ENCODE results near the gene DUSP9.

DUSP9 gene

DNA sequence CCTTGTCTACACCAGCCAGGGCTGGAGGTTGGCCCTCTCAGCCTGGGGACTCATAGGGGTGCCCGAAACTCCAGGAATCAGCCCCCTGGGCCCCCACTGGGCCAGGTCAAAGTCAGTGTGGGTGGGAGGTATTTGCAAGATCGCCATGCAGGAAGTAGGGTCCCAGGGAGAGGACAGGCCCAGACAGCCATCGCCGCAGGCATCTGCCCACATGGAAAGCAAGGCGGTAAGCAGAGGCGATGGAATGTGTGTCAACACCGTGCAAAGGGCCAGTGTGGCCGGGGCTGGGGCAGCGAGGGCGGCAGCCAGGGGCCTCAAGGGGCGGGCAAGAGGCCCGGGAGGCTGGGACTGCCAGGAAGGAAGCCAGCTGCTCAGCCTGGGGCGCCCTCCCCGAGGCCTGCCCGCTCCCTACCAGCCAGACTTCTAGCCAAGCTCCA is 19.3 kb upstream of the DUSP9 start:
- no peaks in the 10 kb centered on the region for H3K79me2 ChIP-seq (ENCODE audit: control insufficient read depth, low read length)
- H3F3A ChIP-seq (ENCODE audit: control insufficient read depth, insufficient read depth): no peaks in the 10 kb centered on the region
- H3K4me2 ChIP-seq (ENCODE audit: low read length): no peak overlapping the region
- H3K9me2 ChIP-seq (replicated peaks; ENCODE audit: control insufficient read depth, low read length): no peaks in the 10 kb centered on the region
- no peak overlapping the region for H3K4me3 ChIP-seq (ENCODE audit: low read length)
- H3K27me3 ChIP-seq (ENCODE audit: control insufficient read depth, low read length): no peaks in the 10 kb centered on the region; the same call in 1 of the 2 replicates
- no peaks in the 10 kb centered on the region for H3K4me1 ChIP-seq (ENCODE audit: control insufficient read depth, low read length)
- H4K20me1 ChIP-seq (ENCODE audit: control insufficient read depth, insufficient read depth, low read depth, low read length): no peaks in the 10 kb centered on the region
- H3K9me3 ChIP-seq (ENCODE audit: control insufficient read depth, insufficient read depth, low read length): no peaks in the 10 kb centered on the region
- H3K36me3 ChIP-seq (ENCODE audit: control insufficient read depth, low read length): no peaks in the 10 kb centered on the region
- TF ChIP-seq CTCF (IDR thresholded peaks at IDR 0.05; ENCODE audit: low read depth, low read length, poor library complexity, severe bottlenecking) (no peak), EZH2phosphoT487 (IDR thresholded peaks at IDR 0.05; ENCODE audit: borderline replicate concordance, low read length) (no peak)
- H3K27ac ChIP-seq (ENCODE audit: low read depth, low read length): no peak overlapping the region

- Histone ChIP-seq H3K27me3 (ENCODE audit: control insufficient read depth, low read length) (no peaks in the 10 kb centered on the region; the same call in 1 of the 2 replicates), H4K20me1 (ENCODE audit: control insufficient read depth, insufficient read depth, low read depth, low read length) (no peaks in the 10 kb centered on the region), H3K4me3 (ENCODE audit: low read length) (no peak overlapping the region), H3F3A (ENCODE audit: control insufficient read depth, insufficient read depth) (no peaks in the 10 kb centered on the region), H3K4me1 (ENCODE audit: control insufficient read depth, low read length) (no peaks in the 10 kb centered on the region), H3K9me3 (ENCODE audit: control insufficient read depth, insufficient read depth, low read length) (no peaks in the 10 kb centered on the region), H3K4me2 (ENCODE audit: low read length) (no peak overlapping the region), H3K36me3 (ENCODE audit: control insufficient read depth, low read length) (no peaks in the 10 kb centered on the region), H3K79me2 (ENCODE audit: control insufficient read depth, low read length) (no peaks in the 10 kb centered on the region), H3K27ac (ENCODE audit: low read depth, low read length) (no peak overlapping the region), H3K9me2 (replicated peaks; ENCODE audit: control insufficient read depth, low read length) (no peaks in the 10 kb centered on the region)
- TF ChIP-seq CTCF (IDR thresholded peaks at IDR 0.05; ENCODE audit: low read depth, low read length, poor library complexity, severe bottlenecking): no peak
- TF ChIP-seq EZH2phosphoT487 (IDR thresholded peaks at IDR 0.05; ENCODE audit: borderline replicate concordance, low read length): no peak
Measured at GRCh38 chrX:153628129-153628528, 18.9 kb upstream of the DUSP9 start.

- no peaks in the 10 kb centered on the region; the same call in 1 of the 2 replicates for H3K27me3 ChIP-seq (ENCODE audit: control insufficient read depth, low read length)
- TF ChIP-seq CTCF (IDR thresholded peaks at IDR 0.05; ENCODE audit: low read depth, low read length, poor library complexity, severe bottlenecking) (no peak), EZH2phosphoT487 (IDR thresholded peaks at IDR 0.05; ENCODE audit: borderline replicate concordance, low read length) (no peak)
- H3K9me3 ChIP-seq (ENCODE audit: control insufficient read depth, insufficient read depth, low read length): no peaks in the 10 kb centered on the region
- H3K27ac ChIP-seq (ENCODE audit: low read depth, low read length): no peak overlapping the region
- no peak overlapping the region for H3K4me3 ChIP-seq (ENCODE audit: low read length)
- H3K4me2 ChIP-seq (ENCODE audit: low read length): no peak overlapping the region
- no peaks in the 10 kb centered on the region for H3F3A ChIP-seq (ENCODE audit: control insufficient read depth, insufficient read depth)
- H3K4me1 ChIP-seq (ENCODE audit: control insufficient read depth, low read length): no peaks in the 10 kb centered on the region
- H3K79me2 ChIP-seq (ENCODE audit: control insufficient read depth, low read length): no peaks in the 10 kb centered on the region
- no peaks in the 10 kb centered on the region for H4K20me1 ChIP-seq (ENCODE audit: control insufficient read depth, insufficient read depth, low read depth, low read length)
- no peaks in the 10 kb centered on the region for H3K36me3 ChIP-seq (ENCODE audit: control insufficient read depth, low read length)
- H3K9me2 ChIP-seq (replicated peaks; ENCODE audit: control insufficient read depth, low read length): no peaks in the 10 kb centered on the region
Measured at GRCh38 chrX:153628665-153629064, 18.3 kb upstream of the DUSP9 start.

All from DOHH2 (cell line).